ENCODE results near the gene SLC31A2.

SLC31A2 gene

GRCh38 chr9:113154471-113154870 lies 3.7 kb downstream of the SLC31A2 start:
- Histone ChIP-seq H3K9ac (ENCODE audit: low read length) (no peak overlapping the region), H3K27me3 (ENCODE audit: control insufficient read depth, insufficient read depth, low read length) (peaks cover 22% of the 10 kb centered on the region), H3K4me3 (ENCODE audit: low read length) (no peak overlapping the region), H3K4me1 (ENCODE audit: control insufficient read depth, low read depth, low read length) (peaks cover 8% of the 10 kb centered on the region), H3K36me3 (ENCODE audit: control insufficient read depth, low read depth, low read length) (no peaks in the 10 kb centered on the region), H3K9me3 (ENCODE audit: control insufficient read depth, low read depth, low read length) (no peaks in the 10 kb centered on the region), H3K27ac (ENCODE audit: low read length) (no peak overlapping the region)

- Histone ChIP-seq H3K9me3 (ENCODE audit: control insufficient read depth, low read depth, low read length) (no peaks in the 10 kb centered on the region), H3K27ac (ENCODE audit: low read length) (no peak overlapping the region), H3K27me3 (ENCODE audit: control insufficient read depth, insufficient read depth, low read length) (peaks cover 22% of the 10 kb centered on the region), H3K4me3 (ENCODE audit: low read length) (no peak overlapping the region), H3K9ac (ENCODE audit: low read length) (no peak overlapping the region), H3K4me1 (ENCODE audit: control insufficient read depth, low read depth, low read length) (peaks cover 8% of the 10 kb centered on the region), H3K36me3 (ENCODE audit: control insufficient read depth, low read depth, low read length) (no peaks in the 10 kb centered on the region)
These were observed 4.1 kb downstream of the SLC31A2 start for GRCh38 chr9:113154946-113155345.

GRCh38 chr9:113155911-113156588 lies 5.2 kb downstream of the SLC31A2 start:
- no peak overlapping the region for H3K9ac ChIP-seq (ENCODE audit: low read length)
- H3K36me3 ChIP-seq (ENCODE audit: control insufficient read depth, low read depth, low read length), result no peaks in the 10 kb centered on the region
- H3K9me3 ChIP-seq (ENCODE audit: control insufficient read depth, low read depth, low read length), result no peaks in the 10 kb centered on the region
- peaks cover 17% of the 10 kb centered on the region for H3K27me3 ChIP-seq (ENCODE audit: control insufficient read depth, insufficient read depth, low read length)
- peaks cover 16% of the 10 kb centered on the region for H3K4me1 ChIP-seq (ENCODE audit: control insufficient read depth, low read depth, low read length)
- no peak overlapping the region for H3K4me3 ChIP-seq (ENCODE audit: low read length)
- H3K27ac ChIP-seq (ENCODE audit: low read length), result no peak overlapping the region

- no peak overlapping the region for H3K27ac ChIP-seq (ENCODE audit: low read length)
- no peak overlapping the region for H3K9ac ChIP-seq (ENCODE audit: low read length)
- peaks cover 9% of the 10 kb centered on the region for H3K27me3 ChIP-seq (ENCODE audit: control insufficient read depth, insufficient read depth, low read length)
- peaks cover 21% of the 10 kb centered on the region for H3K4me1 ChIP-seq (ENCODE audit: control insufficient read depth, low read depth, low read length)
- no peaks in the 10 kb centered on the region for H3K36me3 ChIP-seq (ENCODE audit: control insufficient read depth, low read depth, low read length)
- H3K4me3 ChIP-seq (ENCODE audit: low read length), result no peak overlapping the region
- no peaks in the 10 kb centered on the region for H3K9me3 ChIP-seq (ENCODE audit: control insufficient read depth, low read depth, low read length)
These were observed 6.1 kb downstream of the SLC31A2 start for GRCh38 chr9:113156880-113157279.

GRCh38 chr9:113158446-113158845 lies 7.6 kb downstream of the SLC31A2 start:
- Histone ChIP-seq H3K9ac (ENCODE audit: low read length) (no peak overlapping the region), H3K4me1 (ENCODE audit: control insufficient read depth, low read depth, low read length) (peaks cover 21% of the 10 kb centered on the region), H3K27ac (ENCODE audit: low read length) (no peak overlapping the region), H3K4me3 (ENCODE audit: low read length) (no peak overlapping the region), H3K9me3 (ENCODE audit: control insufficient read depth, low read depth, low read length) (no peaks in the 10 kb centered on the region), H3K36me3 (ENCODE audit: control insufficient read depth, low read depth, low read length) (no peaks in the 10 kb centered on the region), H3K27me3 (ENCODE audit: control insufficient read depth, insufficient read depth, low read length) (no peaks in the 10 kb centered on the region)

- H3K36me3 ChIP-seq (ENCODE audit: control insufficient read depth, low read depth, low read length), result peaks cover 11% of the 10 kb centered on the region
- peak overlapping the region; percentile 33 for H3K4me3 ChIP-seq (ENCODE audit: low read length)
- H3K4me1 ChIP-seq (ENCODE audit: control insufficient read depth, low read depth, low read length), result peaks cover 21% of the 10 kb centered on the region
- H3K27me3 ChIP-seq (ENCODE audit: control insufficient read depth, insufficient read depth, low read length), result no peaks in the 10 kb centered on the region
- H3K9me3 ChIP-seq (ENCODE audit: control insufficient read depth, low read depth, low read length), result no peaks in the 10 kb centered on the region
- H3K27ac ChIP-seq (ENCODE audit: low read length), result no peak overlapping the region
- no peak overlapping the region for H3K9ac ChIP-seq (ENCODE audit: low read length)
These were observed 9.8 kb downstream of the SLC31A2 start for GRCh38 chr9:113160571-113160970.

- Histone ChIP-seq H3K27me3 (ENCODE audit: control insufficient read depth, insufficient read depth, low read length) (no peaks in the 10 kb centered on the region), H3K27ac (ENCODE audit: low read length) (no peak overlapping the region), H3K9ac (ENCODE audit: low read length) (no peak overlapping the region), H3K4me3 (ENCODE audit: low read length) (no peak overlapping the region), H3K9me3 (ENCODE audit: control insufficient read depth, low read depth, low read length) (no peaks in the 10 kb centered on the region), H3K4me1 (ENCODE audit: control insufficient read depth, low read depth, low read length) (peaks cover 14% of the 10 kb centered on the region), H3K36me3 (ENCODE audit: control insufficient read depth, low read depth, low read length) (peaks cover 19% of the 10 kb centered on the region)
These were observed 12.2 kb downstream of the SLC31A2 start for GRCh38 chr9:113163001-113163400.

- Histone ChIP-seq H3K36me3 (ENCODE audit: control insufficient read depth, low read depth, low read length) (peaks cover 35% of the 10 kb centered on the region), H3K4me3 (ENCODE audit: low read length) (no peak overlapping the region), H3K27ac (ENCODE audit: low read length) (no peak overlapping the region), H3K4me1 (ENCODE audit: control insufficient read depth, low read depth, low read length) (peaks cover 14% of the 10 kb centered on the region), H3K27me3 (ENCODE audit: control insufficient read depth, insufficient read depth, low read length) (no peaks in the 10 kb centered on the region), H3K9ac (ENCODE audit: low read length) (no peak overlapping the region), H3K9me3 (ENCODE audit: control insufficient read depth, low read depth, low read length) (no peaks in the 10 kb centered on the region)
These were observed 13.9 kb downstream of the SLC31A2 start for GRCh38 chr9:113164536-113165300.

GRCh38 chr9:113166039-113166438 lies 15.2 kb downstream of the SLC31A2 start:
- H3K9me3 ChIP-seq (ENCODE audit: control insufficient read depth, low read depth, low read length), result no peaks in the 10 kb centered on the region
- H3K27me3 ChIP-seq (ENCODE audit: control insufficient read depth, insufficient read depth, low read length), result no peaks in the 10 kb centered on the region
- H3K27ac ChIP-seq (ENCODE audit: low read length), result no peak overlapping the region
- no peak overlapping the region for H3K4me3 ChIP-seq (ENCODE audit: low read length)
- H3K9ac ChIP-seq (ENCODE audit: low read length), result no peak overlapping the region
- peaks cover 44% of the 10 kb centered on the region for H3K36me3 ChIP-seq (ENCODE audit: control insufficient read depth, low read depth, low read length)
- peaks cover 6% of the 10 kb centered on the region for H3K4me1 ChIP-seq (ENCODE audit: control insufficient read depth, low read depth, low read length)

GRCh38 chr9:113168809-113169208 lies 18.0 kb downstream of the SLC31A2 start:
- H3K36me3 ChIP-seq (ENCODE audit: control insufficient read depth, low read depth, low read length), result peaks cover 58% of the 10 kb centered on the region
- H3K4me3 ChIP-seq (ENCODE audit: low read length), result no peak overlapping the region
- no peaks in the 10 kb centered on the region for H3K4me1 ChIP-seq (ENCODE audit: control insufficient read depth, low read depth, low read length)
- no peak overlapping the region for H3K27ac ChIP-seq (ENCODE audit: low read length)
- no peaks in the 10 kb centered on the region for H3K9me3 ChIP-seq (ENCODE audit: control insufficient read depth, low read depth, low read length)
- no peaks in the 10 kb centered on the region for H3K27me3 ChIP-seq (ENCODE audit: control insufficient read depth, insufficient read depth, low read length)
- no peak overlapping the region for H3K9ac ChIP-seq (ENCODE audit: low read length)

GRCh38 chr9:113173341-113173740 lies 22.5 kb downstream of the SLC31A2 start:
- H3K27ac ChIP-seq (ENCODE audit: low read length), result no peak overlapping the region
- H3K9me3 ChIP-seq (ENCODE audit: control insufficient read depth, low read depth, low read length), result no peaks in the 10 kb centered on the region
- H3K4me3 ChIP-seq (ENCODE audit: low read length), result no peak overlapping the region
- H3K27me3 ChIP-seq (ENCODE audit: control insufficient read depth, insufficient read depth, low read length), result no peaks in the 10 kb centered on the region
- H3K9ac ChIP-seq (ENCODE audit: low read length), result no peak overlapping the region
- H3K36me3 ChIP-seq (ENCODE audit: control insufficient read depth, low read depth, low read length), result peaks cover 53% of the 10 kb centered on the region
- no peaks in the 10 kb centered on the region for H3K4me1 ChIP-seq (ENCODE audit: control insufficient read depth, low read depth, low read length)

- H3K36me3 ChIP-seq (ENCODE audit: control insufficient read depth, low read depth, low read length), result peaks cover 41% of the 10 kb centered on the region
- H3K27ac ChIP-seq (ENCODE audit: low read length), result no peak overlapping the region
These were observed 26.0 kb downstream of the SLC31A2 start for GRCh38 chr9:113176803-113177202.

More at GRCh38 chr9:113176803-113177202, 26.0 kb downstream of the SLC31A2 start:
- H3K4me3 ChIP-seq (ENCODE audit: low read length), result no peak overlapping the region
- H3K9me3 ChIP-seq (ENCODE audit: control insufficient read depth, low read depth, low read length), result no peaks in the 10 kb centered on the region
- H3K9ac ChIP-seq (ENCODE audit: low read length), result no peak overlapping the region
- H3K4me1 ChIP-seq (ENCODE audit: control insufficient read depth, low read depth, low read length), result no peaks in the 10 kb centered on the region
- H3K27me3 ChIP-seq (ENCODE audit: control insufficient read depth, insufficient read depth, low read length), result no peaks in the 10 kb centered on the region

Measured in iPS-18a (cell line).